ENCODE measurements around the gene METRNL. TPM values are rescaled to one million over a fixed set of nuclear protein-coding genes. Genes with fewer than 3 reads are reported as not detected.
A peak's percentile ranks its signal among the peaks of the same experiment; 100 is the strongest.
"Not testable (repeated sequence)": the region's sequence is repeated elsewhere in the genome, so short reads cannot be mapped to it uniquely, and the experiment has no call there.

The METRNL gene
- total RNA-seq, 1 donor: 105 TPM

- no peak for DNase-seq (ENCODE audit: low read depth)
- no peak overlapping the region for H3K4me3 ChIP-seq (ENCODE audit: low read depth, low read length)
- TF ChIP-seq CTCF (IDR thresholded peaks at IDR 0.05; ENCODE audit: insufficient read depth, low read length): no peak
Measured at GRCh38 chr17:83046448-83047181, 32.8 kb upstream of the METRNL start.

GRCh38 chr17:83047182-83047478, 32.3 kb upstream of the METRNL start:
- TF ChIP-seq CTCF (IDR thresholded peaks at IDR 0.05; ENCODE audit: insufficient read depth, low read length): no peak
- no peak for DNase-seq (ENCODE audit: low read depth)
- H3K4me3 ChIP-seq (ENCODE audit: low read depth, low read length): no peak overlapping the region

- H3K4me3 ChIP-seq (ENCODE audit: low read depth, low read length); DNase-seq (ENCODE audit: low read depth): not testable (repeated sequence)
Measured at GRCh38 chr17:83047818-83048475, 31.5 kb upstream of the METRNL start.

- TF ChIP-seq CTCF (IDR thresholded peaks at IDR 0.05; ENCODE audit: insufficient read depth, low read length): no peak
- no peak for DNase-seq (ENCODE audit: low read depth)
- H3K4me3 ChIP-seq (ENCODE audit: low read depth, low read length): peak overlapping the region; percentile 79
Measured at GRCh38 chr17:83050651-83051395, 28.6 kb upstream of the METRNL start.

GRCh38 chr17:83051396-83052240, 27.8 kb upstream of the METRNL start:
- DNase-seq (ENCODE audit: low read depth): peak; percentile 95
- no peak for TF ChIP-seq CTCF (IDR thresholded peaks at IDR 0.05; ENCODE audit: insufficient read depth, low read length)
- peak overlapping the region; percentile 79 for H3K4me3 ChIP-seq (ENCODE audit: low read depth, low read length)

GRCh38 chr17:83052241-83052564, 27.2 kb upstream of the METRNL start:
- DNase-seq (ENCODE audit: low read depth): no peak
- H3K4me3 ChIP-seq (ENCODE audit: low read depth, low read length): peak overlapping the region; percentile 62
- TF ChIP-seq CTCF (IDR thresholded peaks at IDR 0.05; ENCODE audit: insufficient read depth, low read length): no peak

Measured in fibroblast of the aortic adventitia (primary cell).